Pons (tissue), 1 donor: ENCODE results near the gene E2F8.

Experiments used
- DNase-seq: peaks from one replicate; pipeline ENCODE4 v3.0.0-alpha.2; 2016; ENCODE audit warnings: low spot score

The E2F8 gene

DNA sequence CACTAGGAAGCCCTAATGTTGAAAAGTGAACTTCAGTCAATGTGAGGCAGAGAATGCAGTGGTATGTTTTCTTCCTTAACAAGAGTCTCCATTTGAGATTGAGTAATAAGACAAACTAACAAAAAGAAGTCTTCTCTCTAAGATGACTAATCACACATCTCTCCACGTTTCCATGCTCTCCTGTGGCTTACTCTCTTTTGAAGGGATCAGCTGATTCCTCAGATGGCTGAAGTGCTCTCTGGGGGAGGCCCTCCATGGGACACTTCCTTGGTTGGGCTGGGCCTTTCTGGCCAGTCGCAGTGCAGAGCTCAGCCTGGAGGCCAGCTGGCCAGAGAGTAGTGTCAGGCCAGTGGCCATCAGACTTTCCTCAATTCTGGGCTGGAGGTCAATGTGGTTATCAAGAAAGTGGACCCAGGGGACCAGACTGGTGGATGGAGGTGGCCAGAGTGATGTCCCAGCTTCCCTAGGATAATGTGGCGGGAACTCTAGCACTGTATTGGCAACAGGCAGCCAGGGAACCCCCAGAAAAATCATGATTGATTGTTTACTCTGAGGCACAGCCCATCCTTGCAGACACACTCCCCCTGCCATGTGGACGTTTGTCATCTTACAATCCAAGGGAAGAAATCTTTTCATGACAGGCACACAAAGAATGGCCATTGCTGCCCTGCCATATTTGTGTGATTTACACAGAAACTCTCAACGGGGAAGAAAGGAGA, 53.5 kb downstream of the E2F8 start:
- no peak for DNase-seq

DNA sequence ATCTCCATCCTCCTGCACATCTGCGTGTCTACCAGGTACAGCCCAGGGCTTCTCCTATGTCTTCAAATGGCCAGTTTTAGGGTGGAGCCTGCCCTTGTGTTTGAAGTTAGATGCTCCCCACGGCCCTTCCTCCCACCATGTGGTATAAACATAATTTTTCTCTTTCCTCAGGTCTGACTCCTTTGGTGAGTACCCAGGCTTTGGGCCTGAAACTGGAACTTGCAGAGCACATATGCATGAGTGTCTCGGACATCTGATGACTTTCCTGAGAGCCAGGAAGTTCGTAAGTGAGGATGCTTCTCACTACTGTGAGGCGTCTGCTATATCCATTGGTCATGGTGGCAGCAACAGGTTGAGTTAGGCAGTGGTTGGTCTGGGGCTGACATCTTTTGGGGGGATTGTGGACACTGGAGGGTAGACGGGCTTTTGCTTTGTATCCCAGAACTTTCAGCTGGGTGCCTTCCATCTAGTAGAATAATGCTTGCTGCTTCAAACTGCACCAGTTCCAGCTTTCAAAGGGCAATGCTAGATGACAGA, 55.2 kb downstream of the E2F8 start:
- DNase-seq: no peak

DNA sequence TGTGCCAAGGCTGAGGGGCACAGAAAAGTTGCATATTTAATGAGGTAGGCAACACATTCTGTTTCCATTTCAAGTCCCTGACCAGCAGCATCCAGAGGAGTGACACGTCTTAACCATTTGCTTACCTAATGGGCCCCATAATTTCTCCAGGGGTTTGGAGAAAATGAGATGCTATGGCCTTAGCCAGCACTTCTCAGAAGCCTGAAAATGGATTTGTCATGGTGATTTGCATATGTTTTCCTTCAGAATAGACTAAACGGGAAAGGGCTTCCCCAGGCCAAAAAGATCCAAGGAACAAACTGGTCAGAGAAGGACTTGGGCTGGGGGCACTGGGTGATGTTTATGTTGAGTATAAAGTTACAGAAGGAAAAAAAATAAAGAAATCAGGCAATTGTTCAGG, 55.7 kb downstream of the E2F8 start:
- DNase-seq: no peak

DNA sequence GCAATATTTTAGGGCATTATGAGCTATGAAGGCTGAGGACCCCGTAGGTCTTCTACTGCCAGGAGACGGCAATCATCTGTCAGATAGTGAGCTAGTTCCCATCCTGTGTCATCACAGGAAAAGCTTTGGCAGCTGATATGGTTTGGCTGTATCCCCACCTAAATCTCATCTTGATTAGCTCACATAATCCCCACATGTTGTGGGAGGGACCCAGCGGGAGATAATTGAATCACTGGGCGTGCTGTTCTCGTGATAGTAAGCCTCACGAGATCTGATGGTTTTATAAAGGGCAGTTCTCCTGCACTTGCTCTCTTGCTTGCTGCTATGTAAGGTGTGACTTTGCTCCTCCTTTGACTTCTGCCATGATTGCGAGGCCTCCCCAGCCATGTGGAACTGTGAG, 57.1 kb downstream of the E2F8 start:
- DNase-seq: no peak

DNA sequence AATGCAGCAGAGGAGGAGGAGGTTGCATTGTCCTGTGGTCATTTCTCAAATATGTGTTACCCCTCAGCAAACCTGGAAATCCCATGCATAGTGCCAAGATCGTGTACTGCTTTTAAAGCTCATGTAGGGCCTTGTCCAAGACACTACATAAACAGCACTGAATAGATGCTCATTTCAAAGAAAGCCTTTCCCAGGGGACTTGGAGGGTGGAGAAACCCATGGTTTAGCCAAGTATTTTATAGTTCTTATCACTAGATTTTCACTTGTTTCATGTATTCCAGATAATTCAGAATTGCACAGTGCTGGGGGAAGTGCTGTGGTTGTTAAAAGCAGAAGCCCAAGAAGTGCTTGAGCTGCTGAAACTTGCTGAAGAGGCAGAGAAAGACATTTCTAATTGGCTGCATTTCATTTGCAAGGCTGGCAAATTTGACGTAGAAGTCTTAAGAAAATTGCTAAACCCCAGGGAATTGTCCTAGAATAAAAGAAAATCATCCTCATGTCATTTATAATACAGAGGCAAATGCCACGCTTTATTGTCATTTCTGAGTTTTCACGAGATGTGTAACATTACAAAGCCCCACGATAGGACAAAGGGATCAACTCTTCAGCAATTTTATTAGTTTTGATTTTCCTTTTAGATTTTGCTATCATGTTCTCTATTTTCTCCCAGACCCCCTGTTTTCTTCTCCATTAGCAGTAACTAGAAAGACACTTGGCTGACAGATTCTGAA, 59.0 kb downstream of the E2F8 start:
- no peak for DNase-seq

DNA sequence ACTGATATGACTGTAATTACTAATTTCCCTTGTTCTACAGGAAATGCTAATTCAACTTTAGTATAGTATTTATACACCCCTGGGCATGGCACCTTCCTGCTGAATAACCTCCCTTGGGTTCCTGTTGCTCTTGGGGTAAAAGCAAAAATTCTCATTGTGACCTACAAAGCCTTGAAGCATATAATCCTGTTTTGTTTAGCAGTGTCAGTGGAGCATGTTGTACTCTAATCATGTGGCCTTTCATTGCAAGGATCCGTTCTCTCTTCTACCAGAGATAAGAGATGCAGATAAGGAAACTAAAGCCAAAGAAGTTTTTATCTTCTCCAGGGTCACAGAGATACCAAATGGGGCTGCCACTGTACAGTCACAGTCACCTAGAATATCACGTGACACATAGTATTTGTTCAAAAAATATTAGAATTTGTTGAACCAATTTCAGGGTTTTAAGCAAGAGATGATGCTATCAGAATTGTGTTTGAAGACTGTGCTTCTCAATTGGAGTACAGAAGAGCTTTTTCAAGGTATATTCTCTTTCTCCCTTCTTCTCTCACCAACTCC, 64.0 kb downstream of the E2F8 start:
- no peak for DNase-seq
